Prostate gland (tissue), 2 donors: ENCODE measurements around the gene RGS2.

ENCODE experiments used
- POLR2AphosphoS5 ChIP-seq: sonication (generic); formaldehyde crosslinking; IDR thresholded peaks from one replicate; pipeline ENCODE4 v1.6.1; 2017; ENCODE audit warnings: antibody characterized with exemption
- TF ChIP-seq, protein P1 (sequence below), 4 experiments: fragments of 200-600 bp in 2 of 4; fragments of 450-650 bp in 2 of 4; sonication (generic) in 2 of 4; IDR thresholded peaks; 1 replicate in 3 of 4; 2 replicates in 1 of 4; pipeline ENCODE4 v1.5.1; 2016 to 2019; ENCODE audit warnings: antibody characterized with exemption in 4 of 4, mild to moderate bottlenecking in 2 of 4, moderate library complexity in 2 of 4

DNA sequence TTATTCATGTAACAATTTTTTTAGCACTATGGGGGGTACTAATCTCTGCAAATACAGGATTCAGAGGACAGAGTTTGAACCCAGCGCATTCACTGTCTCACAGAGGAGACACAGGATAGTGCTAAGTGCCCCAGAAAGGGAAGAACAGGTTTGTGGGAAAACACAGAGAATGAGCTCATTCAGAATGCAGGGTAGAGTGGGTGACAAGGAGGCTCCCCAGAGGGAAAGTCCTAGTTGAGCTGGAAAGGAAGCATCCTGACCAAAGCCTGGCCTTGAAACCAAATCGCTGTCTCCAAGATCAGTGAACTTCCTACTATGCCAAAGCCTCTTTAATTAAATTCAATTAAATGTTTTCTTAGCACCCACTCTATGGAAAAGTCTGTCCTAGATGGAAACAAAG lies 19.0 kb upstream of the RGS2 start:
- TF ChIP-seq, protein P1, sequence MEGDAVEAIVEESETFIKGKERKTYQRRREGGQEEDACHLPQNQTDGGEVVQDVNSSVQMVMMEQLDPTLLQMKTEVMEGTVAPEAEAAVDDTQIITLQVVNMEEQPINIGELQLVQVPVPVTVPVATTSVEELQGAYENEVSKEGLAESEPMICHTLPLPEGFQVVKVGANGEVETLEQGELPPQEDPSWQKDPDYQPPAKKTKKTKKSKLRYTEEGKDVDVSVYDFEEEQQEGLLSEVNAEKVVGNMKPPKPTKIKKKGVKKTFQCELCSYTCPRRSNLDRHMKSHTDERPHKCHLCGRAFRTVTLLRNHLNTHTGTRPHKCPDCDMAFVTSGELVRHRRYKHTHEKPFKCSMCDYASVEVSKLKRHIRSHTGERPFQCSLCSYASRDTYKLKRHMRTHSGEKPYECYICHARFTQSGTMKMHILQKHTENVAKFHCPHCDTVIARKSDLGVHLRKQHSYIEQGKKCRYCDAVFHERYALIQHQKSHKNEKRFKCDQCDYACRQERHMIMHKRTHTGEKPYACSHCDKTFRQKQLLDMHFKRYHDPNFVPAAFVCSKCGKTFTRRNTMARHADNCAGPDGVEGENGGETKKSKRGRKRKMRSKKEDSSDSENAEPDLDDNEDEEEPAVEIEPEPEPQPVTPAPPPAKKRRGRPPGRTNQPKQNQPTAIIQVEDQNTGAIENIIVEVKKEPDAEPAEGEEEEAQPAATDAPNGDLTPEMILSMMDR (IDR thresholded peaks at IDR 0.05) = no peak
- no peak for TF ChIP-seq POLR2AphosphoS5
